GM18951 (cell line): ENCODE results near the gene CHCHD6.
"Not testable (repeated sequence)": the region's sequence is repeated elsewhere in the genome, so short reads cannot be mapped to it uniquely, and the experiment has no call there.

Experiments
- POLR2A ChIP-seq: IDR thresholded peaks from 4 replicates; pipeline ENCODE4 v1.6.1; 2011; ENCODE audit warnings: mild to moderate bottlenecking; ENCODE audit not compliant: insufficient read length, insufficient read depth; ENCODE audit errors: extremely low read depth
- in situ Hi-C: fragments of 300-500 bp; cut with MboI; formaldehyde crosslinking; loops from one replicate; pipeline ENCODE4 v1.12.0; 2022; ENCODE audit warnings: low sequenced_read_pairs, mixed read lengths, inconsistent platforms; ENCODE audit not compliant: unreplicated experiment

The CHCHD6 gene

GRCh38 chr3:126792998-126793397 is 89.0 kb downstream of the CHCHD6 start:
- TF ChIP-seq POLR2A, result no peak
- in situ Hi-C loops, result no loop called here

GRCh38 chr3:126797563-126797962 is 93.5 kb downstream of the CHCHD6 start:
- in situ Hi-C loops, result no loop called here
- TF ChIP-seq POLR2A, result no peak

- in situ Hi-C loops, result no loop called here
- TF ChIP-seq POLR2A, result no peak
These were observed 94.5 kb downstream of the CHCHD6 start for GRCh38 chr3:126798521-126798920.

GRCh38 chr3:126799099-126799498 is 95.1 kb downstream of the CHCHD6 start:
- no peak for TF ChIP-seq POLR2A
- in situ Hi-C loops, result no loop called here

GRCh38 chr3:126801312-126801711 is 97.3 kb downstream of the CHCHD6 start:
- in situ Hi-C loops, result not testable (repeated sequence)

GRCh38 chr3:126807795-126808194 is 103.8 kb downstream of the CHCHD6 start:
- in situ Hi-C loops, result no loop called here
- no peak for TF ChIP-seq POLR2A

GRCh38 chr3:126811530-126811929 is 107.5 kb downstream of the CHCHD6 start:
- in situ Hi-C loops, result no loop called here

GRCh38 chr3:126816298-126816697 is 112.3 kb downstream of the CHCHD6 start:
- in situ Hi-C loops, result no loop called here
- TF ChIP-seq POLR2A, result no peak

More at GRCh38 chr3:126811530-126811929, 107.5 kb downstream of the CHCHD6 start:
- TF ChIP-seq POLR2A, result no peak

- TF ChIP-seq POLR2A, result no peak
- in situ Hi-C loops, result no loop called here
These were observed 113.1 kb downstream of the CHCHD6 start for GRCh38 chr3:126816986-126817777.

GRCh38 chr3:126817781-126818180 is 113.7 kb downstream of the CHCHD6 start:
- TF ChIP-seq POLR2A, result no peak
- in situ Hi-C loops, result no loop called here

GRCh38 chr3:126818400-126819095 is 114.5 kb downstream of the CHCHD6 start:
- in situ Hi-C loops, result no loop called here
- TF ChIP-seq POLR2A, result no peak

- in situ Hi-C loops, result no loop called here
- no peak for TF ChIP-seq POLR2A
These were observed 122.7 kb downstream of the CHCHD6 start for GRCh38 chr3:126826693-126827092.

GRCh38 chr3:126827121-126827520 is 123.1 kb downstream of the CHCHD6 start:
- no peak for TF ChIP-seq POLR2A
- in situ Hi-C loops, result no loop called here

- in situ Hi-C loops, result no loop called here
- TF ChIP-seq POLR2A, result no peak
These were observed 124.3 kb downstream of the CHCHD6 start for GRCh38 chr3:126828306-126828705.
